GM20000 (cell line): ENCODE measurements around the gene TTC12.

Source experiments
- DNase-seq: peaks from one replicate; pipeline ENCODE4 v3.0.0; 2012; ENCODE audit warnings: low spot score
- CTCF ChIP-seq: IDR thresholded peaks from 2 replicates; pipeline ENCODE4 v1.5.1; 2012; ENCODE audit warnings: mild to moderate bottlenecking, control low read depth; ENCODE audit errors: extremely low read depth, missing control alignments

The TTC12 gene

DNA sequence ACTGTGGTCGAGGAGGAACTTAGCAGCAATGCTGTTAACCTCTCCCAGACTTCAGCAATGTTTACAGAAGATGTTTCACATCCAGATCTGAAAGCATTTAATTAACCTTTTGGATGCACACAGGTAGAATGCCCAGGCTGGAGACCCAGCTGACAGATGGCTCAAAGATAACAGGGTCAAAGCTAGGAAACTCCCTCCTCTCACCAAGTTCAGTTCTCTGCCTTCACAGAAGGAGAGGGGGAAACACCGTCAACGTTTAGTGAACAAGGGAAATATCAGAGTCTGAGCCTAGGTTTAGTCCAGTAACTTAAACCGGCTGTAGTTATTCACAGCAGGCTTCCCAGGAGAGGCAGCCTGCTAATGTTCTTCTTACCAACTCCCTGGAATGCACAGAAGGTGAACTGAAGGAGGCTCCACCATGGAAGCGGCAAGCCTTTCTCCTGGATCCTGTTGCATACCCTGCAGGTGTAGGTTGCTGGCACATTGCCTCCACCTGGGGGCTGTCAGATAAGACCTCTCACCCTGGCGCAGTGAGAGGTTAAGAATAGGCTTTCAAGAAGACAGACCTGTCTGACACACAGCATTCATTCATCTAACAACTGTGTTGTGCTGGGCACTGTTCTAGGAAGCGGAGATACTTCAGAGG lies 49.7 kb downstream of the TTC12 start:
- no peak for TF ChIP-seq CTCF
- peak; percentile 37 for DNase-seq

DNA sequence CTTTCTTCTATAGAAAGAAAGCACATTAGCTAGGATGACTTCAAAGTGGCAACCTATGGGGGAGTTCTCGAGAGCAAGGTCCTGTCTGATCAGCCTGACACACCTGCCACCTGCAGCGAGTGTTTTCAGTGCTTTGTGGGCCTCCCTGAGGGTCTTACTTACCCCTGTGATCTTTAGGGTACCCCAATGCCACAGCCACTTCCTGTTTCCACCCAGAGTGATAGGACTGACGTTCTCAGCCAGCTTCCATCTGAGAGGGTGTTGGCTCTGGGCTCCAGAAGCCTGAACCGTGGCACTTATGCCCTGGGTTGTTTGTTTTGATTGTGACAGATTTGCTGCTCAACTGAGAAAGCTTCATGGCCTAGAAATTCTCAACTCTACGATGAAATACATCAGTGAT lies 51.5 kb downstream of the TTC12 start:
- DNase-seq, result no peak
- TF ChIP-seq CTCF, result no peak

GRCh38 chr11:113369411-113369810 lies 55.0 kb downstream of the TTC12 start:
- no peak for TF ChIP-seq CTCF
- no peak for DNase-seq

GRCh38 chr11:113370634-113371033 lies 56.3 kb downstream of the TTC12 start:
- TF ChIP-seq CTCF, result no peak
- no peak for DNase-seq

DNA sequence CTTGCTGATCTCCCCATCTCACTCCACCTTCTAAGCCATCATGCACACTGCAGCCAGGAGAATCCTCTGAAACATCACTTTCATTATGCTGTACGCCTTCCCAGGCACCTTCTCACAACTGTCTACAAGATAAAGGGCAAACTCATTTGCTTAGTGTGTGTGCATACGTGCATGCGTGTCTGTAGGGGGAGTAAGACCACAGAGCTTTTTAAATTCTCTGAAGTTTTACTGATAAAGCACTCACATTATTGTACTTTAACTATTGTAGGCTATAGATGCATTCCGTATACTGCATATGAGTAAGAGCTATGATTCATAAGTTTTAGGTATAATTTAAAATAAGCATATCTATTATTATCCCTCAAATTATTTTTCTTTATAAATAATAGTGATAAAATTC lies 57.9 kb downstream of the TTC12 start:
- TF ChIP-seq CTCF, result no peak
- no peak for DNase-seq

- TF ChIP-seq CTCF, result no peak
- no peak for DNase-seq
Measured at GRCh38 chr11:113373306-113373705, 58.9 kb downstream of the TTC12 start.

DNA sequence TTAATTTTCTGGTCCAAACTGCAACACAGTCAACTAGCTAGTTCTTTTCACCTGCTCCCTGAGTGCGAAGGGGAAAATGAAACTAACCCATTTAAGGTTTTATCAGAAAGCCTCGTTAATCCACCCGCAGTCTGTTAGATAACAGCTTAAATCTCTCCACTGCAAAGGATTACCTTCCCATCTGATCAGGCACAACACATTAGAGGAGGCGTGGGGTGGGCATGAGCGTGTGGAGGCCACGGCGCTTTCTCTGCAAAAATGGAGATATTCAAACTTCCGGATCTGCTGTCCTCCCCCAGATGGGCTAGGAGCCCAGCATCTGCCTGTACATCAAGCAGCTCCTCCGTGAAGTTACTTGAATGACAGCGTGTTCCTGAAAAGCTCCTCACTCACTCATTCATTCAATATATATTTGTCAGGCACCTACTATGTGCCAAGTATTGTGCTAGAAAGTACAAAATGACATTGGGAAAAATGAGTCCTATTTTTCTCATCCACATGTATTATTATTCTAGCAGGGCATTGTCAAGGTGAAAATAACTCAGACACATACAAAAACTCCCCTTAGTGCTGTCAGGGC lies 59.7 kb downstream of the TTC12 start:
- no peak for DNase-seq
- TF ChIP-seq CTCF, result no peak
